HL-60/S4 treated with phorbol 12-myristate 13-acetate at 8.2 ng/mL for 4 days and 3 days (cell line): ENCODE results near the gene FBLL1.
"Not testable (repeated sequence)": the region's sequence is repeated elsewhere in the genome, so short reads cannot be mapped to it uniquely, and the experiment has no call there.

Experiments used
- in situ Hi-C: fragments of 300-500 bp; cut with MboI; formaldehyde crosslinking; loops from 2 replicates; pipeline ENCODE4 v1.15.0; 2022; ENCODE audit warnings: low sequenced_read_pairs

FBLL1 gene

GRCh38 chr5:168550656-168551055 is 21.6 kb downstream of the FBLL1 start:
- in situ Hi-C loops, result no loop called here

GRCh38 chr5:168552146-168552545 is 23.0 kb downstream of the FBLL1 start:
- in situ Hi-C loops, result no loop called here

- in situ Hi-C loops, result no loop called here
Measured at GRCh38 chr5:168553377-168554130, 24.4 kb downstream of the FBLL1 start.

- in situ Hi-C loops, result no loop called here
Measured at GRCh38 chr5:168557389-168557788, 28.3 kb downstream of the FBLL1 start.

GRCh38 chr5:168562279-168562678 is 33.2 kb downstream of the FBLL1 start:
- in situ Hi-C loops, result no loop called here

GRCh38 chr5:168563959-168564358 is 34.9 kb downstream of the FBLL1 start:
- in situ Hi-C loops, result no loop called here

GRCh38 chr5:168568738-168569137 is 39.6 kb downstream of the FBLL1 start:
- in situ Hi-C loops, result no loop called here

- in situ Hi-C loops, result no loop called here
Measured at GRCh38 chr5:168570490-168571328, 41.6 kb downstream of the FBLL1 start.

- in situ Hi-C loops, result not testable (repeated sequence)
Measured at GRCh38 chr5:168573663-168574062, 44.6 kb downstream of the FBLL1 start.

- in situ Hi-C loops, result not testable (repeated sequence)
Measured at GRCh38 chr5:168574156-168574555, 45.1 kb downstream of the FBLL1 start.

- in situ Hi-C loops, result no loop called here
Measured at GRCh38 chr5:168575391-168576372, 46.6 kb downstream of the FBLL1 start.

- in situ Hi-C loops, result no loop called here
Measured at GRCh38 chr5:168578006-168578405, 48.9 kb downstream of the FBLL1 start.

- in situ Hi-C loops, result no loop called here
Measured at GRCh38 chr5:168578538-168579487, 49.7 kb downstream of the FBLL1 start, which contains the start of gene PANK3. Gene PANK3 (minus strand): TSS chr5:168579368. CDS start chr5:168579283, 85 bp downstream.

GRCh38 chr5:168579488-168580226 is 50.6 kb downstream of the FBLL1 start:
- in situ Hi-C loops, result no loop called here

GRCh38 chr5:168580227-168580508 is 51.1 kb downstream of the FBLL1 start:
- in situ Hi-C loops, result no loop called here
